A549 (cell line): ENCODE data around the gene ZC3HAV1.

ENCODE experiments used
- CTCF ChIP-seq: fragments of >200 bp; sonication (Bioruptor Twin); formaldehyde crosslinking; IDR thresholded peaks from 3 replicates; pipeline ENCODE4 v1.5.1; 2016
- RFX5 ChIP-seq: fragments of 450-650 bp; IDR thresholded peaks from 2 replicates; pipeline ENCODE4 v1.7.1; 2014; ENCODE audit warnings: antibody characterized with exemption, mild to moderate bottlenecking, moderate library complexity

GRCh38 chr7:139132887-139133286 is 23.4 kb upstream of the ZC3HAV1 start:
- TF ChIP-seq CTCF (no peak), RFX5 (no peak)
